HG02678 (cell line): ENCODE results near the gene TMEM125.

ENCODE experiments used
- ATAC-seq: cut with Tn5 transposase; IDR thresholded peaks from one replicate; pipeline ENCODE4 v1.9.1; 2021; ENCODE audit warnings: mild to moderate bottlenecking, moderate library complexity; ENCODE audit not compliant: unreplicated experiment

TMEM125 gene

DNA sequence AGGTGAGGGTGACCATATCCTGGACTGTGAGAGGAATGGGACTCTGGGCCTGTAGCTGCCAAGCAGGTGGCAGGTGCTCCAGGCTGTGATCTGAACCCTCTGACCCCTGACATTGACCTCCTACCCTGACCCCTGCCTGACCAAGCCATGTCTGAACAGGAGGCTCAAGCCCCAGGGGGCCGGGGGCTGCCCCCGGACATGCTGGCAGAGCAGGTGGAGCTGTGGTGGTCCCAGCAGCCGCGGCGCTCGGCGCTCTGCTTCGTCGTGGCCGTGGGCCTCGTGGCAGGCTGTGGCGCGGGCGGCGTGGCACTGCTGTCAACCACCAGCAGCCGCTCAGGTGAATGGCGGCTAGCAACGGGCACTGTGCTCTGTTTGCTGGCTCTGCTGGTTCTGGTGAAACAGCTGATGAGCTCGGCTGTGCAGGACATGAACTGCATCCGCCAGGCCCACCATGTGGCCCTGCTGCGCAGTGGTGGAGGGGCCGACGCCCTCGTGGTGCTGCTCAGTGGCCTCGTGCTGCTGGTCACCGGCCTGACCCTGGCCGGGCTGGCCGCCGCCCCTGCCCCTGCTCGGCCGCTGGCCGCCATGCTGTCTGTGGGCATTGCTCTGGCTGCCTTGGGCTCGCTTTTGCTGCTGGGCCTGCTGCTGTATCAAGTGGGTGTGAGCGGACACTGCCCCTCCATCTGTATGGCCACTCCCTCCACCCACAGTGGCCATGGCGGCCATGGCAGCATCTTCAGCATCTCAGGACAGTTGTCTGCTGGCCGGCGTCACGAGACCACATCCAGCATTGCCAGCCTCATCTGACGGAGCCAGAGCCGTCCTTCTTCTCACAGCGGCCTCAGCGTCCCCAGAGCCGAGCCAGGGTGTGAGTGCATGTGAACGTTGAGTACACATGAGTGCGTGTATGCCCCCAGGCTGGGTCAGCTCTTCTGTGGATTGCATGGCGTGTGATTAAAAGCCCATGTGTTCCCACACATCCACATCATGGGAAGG is 3.1 kb downstream of the TMEM125 start:
- ATAC-seq: no peak

DNA sequence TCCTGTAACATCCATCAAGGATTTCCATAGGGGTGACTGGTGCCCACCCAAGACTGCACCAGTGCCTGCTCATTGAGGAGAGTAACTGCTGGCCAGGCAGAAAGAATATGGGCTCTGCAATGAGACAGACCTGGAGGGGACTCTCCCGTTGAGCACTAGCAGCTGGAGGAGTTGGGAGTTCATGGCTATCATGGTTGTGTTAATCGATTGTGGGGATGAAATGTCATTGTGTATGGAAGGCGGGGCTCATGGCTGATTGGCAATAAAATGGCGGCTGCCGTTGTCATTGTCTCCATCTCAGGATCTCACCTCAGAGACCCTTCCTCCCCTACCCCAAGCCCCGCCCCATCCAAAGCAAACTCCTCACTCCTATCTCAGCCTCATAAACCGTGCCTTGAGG is 3.9 kb downstream of the TMEM125 start:
- no peak for ATAC-seq

DNA sequence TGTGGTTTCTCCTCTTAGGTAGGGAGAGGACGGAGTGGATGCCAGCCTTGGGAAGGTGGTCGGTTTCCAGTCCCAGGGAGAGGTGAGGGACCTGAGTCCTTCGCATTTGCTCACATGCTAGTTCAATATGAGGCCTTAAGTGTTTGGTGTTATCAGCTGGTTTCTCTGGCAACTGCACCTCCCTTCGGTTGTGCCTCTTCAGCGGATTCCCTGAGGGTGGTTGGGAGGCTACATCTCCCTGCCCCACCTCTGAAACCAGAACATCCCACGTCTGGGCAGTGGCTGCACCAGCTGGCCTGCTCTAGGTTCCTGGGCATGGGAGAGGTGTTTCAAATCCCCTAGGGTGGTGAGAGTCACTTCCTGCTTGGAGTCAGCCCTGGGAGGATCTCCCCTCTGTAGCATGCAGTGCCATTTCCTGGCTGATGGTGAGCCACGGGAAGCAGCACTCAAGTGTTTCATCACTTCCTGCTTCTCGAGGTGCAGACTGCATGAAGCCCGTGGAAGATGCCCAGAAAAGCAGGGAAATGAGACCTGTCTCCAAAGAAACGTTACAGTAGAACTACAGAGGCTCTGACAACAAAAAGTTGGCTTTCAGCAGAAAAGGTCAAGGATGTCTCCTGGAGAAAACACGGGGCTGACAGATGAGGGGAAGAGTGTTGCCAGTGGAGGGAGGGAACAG is 4.5 kb downstream of the TMEM125 start:
- no peak for ATAC-seq

DNA sequence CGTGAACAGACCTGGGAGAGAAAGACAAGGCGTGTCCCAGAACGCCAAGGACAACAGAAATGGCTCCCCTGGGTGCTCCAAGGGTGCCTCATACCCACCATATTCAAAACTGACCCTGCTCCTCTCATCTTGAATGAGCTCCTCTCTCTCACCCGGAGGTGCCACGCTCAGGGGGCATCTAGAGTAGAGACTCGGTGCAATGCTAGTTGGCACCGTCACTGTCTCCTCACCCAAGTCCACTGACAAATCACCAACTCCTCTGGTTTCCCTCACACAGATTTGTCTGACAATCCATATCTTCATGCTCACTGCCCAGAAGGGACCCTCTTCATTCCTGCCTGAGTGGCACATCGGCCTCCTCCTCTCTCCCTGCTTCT is 5.0 kb downstream of the TMEM125 start:
- ATAC-seq: no peak

DNA sequence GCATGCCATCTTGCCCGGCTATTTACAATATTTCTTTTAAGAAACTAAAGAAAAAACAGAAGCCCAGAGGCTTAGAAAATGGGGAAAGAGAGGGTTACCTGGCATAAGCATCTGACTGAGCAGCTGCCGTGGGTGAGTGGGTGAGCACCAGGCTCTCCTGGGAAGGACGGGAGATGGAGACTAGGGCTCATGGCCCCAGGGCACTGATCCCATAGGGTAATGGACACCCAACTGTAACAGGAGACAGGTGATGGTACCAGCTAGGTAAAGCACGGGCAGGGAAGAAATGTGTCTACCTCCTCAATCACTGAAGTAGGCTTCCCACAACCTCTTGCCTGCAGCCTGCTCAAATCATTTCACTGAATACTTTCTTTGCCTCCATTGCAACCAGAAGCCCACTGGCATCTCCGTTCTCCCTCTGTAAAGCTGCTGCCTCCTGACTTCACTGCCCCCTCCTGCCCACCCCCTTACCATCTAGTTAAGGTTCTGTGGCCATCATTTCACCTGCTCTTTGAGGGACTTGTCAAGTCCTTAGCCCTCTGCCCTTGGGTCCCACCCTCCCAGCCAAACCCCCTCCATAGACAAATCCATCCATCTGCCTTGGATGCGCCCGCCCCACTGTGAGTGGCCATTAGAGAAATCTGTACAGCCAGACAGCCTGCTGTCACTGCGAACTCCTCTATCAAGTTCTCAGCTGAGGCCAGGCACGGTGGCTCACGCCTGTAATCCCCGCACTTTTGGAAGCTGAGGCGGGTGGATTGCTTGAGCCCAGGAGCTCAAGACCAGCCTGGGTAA is 6.2 kb downstream of the TMEM125 start:
- ATAC-seq: no peak

DNA sequence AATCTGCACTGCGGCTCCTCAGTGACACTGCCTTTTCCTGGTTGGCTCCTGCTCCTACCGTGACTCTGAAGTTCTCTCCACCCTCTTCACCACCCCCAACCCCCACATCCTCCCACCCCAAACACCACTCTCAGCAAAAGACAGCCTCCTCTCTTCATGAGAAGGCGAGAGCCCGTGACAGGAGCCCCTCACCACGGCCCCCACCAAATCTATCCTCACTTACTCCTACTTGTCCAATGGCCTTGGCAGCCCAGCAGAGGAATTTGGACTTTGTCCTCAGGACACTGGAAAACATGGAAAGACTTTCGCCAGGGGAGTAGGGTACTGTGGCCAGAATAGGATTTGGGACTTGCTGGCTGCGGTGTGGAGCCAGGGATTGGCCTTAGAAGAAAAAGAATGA is 6.9 kb downstream of the TMEM125 start:
- no peak for ATAC-seq

DNA sequence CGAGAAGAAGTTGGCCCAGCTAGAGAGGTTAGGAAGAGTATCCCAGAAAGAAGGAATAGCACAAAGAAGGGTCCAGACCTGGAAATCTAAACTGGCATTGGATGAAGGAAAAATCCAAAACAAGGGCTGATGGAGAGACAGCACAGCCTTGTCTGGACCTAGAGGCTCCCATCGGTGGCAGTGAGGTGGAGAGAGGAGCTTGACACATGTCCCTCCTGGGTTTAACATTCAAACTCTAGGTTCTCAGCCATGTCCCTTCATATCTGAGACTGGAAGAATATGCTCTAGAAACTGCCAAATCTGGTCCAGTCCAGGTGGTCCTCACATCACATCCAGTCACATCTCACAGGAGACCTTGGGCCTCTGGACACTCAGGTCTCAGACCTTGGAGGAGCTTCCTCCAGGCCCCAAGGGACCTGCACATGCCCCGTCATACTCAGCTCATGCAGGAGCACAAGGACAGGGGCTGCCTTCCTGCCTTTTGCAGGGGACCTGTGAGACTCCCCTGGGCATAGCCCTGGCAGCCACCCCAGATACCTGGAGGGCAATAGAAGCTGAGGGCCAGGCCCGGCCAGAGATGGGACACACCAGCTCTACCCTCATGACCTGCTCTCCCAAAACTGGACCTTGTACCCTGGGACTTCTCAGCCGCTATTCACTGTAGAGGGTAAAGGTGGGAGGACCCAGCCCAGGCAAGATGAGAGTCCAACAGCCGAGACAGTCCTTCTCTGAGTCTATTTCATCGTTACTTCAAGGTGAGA is 7.5 kb downstream of the TMEM125 start:
- no peak for ATAC-seq

DNA sequence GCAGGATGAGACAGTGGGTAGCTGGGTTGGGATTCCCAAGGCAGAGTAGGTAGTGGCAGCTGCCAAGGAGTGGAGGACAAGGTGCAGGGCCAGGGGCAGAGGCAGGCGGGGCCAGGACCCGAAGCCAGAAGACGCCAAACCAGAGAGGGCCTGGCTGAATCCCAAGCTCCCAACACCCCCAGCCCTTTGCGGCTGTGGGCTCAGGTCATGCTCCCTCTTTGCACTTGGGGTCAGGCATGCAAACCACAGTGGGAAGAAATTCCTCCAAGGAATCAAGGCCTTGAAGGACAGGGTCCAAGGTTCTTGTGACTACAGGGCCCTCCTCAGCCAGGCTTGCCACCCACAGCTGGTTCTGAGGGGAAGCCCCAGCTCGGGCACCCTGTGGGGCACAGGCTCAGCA is 9.4 kb downstream of the TMEM125 start:
- ATAC-seq: no peak

DNA sequence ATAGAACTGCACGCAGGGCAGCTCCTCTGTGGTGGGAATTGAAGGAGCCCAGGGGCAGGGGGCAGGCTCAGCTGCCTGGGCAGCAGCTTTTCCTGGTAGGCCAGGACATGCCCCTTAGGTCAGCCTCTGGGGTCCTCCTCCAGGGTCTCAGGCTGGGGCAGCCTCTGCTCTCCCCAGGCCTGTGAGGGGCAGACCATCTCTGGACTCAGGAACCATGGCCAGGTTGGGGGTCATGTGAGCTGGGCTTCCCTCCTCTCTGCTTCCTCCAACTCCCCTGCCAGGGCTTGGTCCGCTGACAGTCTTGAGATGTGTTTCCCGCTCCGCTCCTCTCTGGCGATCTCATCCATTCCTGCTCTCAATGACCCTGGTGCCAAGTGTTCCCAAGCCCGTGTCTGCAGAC is 9.9 kb downstream of the TMEM125 start:
- ATAC-seq: no peak

DNA sequence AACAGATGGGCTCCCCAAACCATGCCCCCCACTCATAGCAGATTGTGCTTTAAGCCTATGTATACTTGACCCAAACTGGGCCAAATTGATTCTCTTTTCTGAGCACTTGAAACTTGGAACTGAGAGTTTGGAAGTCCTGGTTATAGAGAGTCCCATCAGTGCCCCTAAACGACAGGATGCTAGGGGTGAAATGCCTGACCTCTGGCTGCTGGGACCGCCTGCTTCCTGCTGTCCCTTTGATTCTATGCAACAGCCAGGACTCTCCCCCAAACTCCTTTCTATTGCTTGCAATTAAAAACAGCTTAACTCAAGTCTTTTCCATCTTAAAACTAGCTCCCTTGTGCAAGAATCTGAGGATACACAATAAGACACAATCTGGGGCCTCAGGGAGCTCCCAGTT is 10.9 kb downstream of the TMEM125 start:
- ATAC-seq: no peak

DNA sequence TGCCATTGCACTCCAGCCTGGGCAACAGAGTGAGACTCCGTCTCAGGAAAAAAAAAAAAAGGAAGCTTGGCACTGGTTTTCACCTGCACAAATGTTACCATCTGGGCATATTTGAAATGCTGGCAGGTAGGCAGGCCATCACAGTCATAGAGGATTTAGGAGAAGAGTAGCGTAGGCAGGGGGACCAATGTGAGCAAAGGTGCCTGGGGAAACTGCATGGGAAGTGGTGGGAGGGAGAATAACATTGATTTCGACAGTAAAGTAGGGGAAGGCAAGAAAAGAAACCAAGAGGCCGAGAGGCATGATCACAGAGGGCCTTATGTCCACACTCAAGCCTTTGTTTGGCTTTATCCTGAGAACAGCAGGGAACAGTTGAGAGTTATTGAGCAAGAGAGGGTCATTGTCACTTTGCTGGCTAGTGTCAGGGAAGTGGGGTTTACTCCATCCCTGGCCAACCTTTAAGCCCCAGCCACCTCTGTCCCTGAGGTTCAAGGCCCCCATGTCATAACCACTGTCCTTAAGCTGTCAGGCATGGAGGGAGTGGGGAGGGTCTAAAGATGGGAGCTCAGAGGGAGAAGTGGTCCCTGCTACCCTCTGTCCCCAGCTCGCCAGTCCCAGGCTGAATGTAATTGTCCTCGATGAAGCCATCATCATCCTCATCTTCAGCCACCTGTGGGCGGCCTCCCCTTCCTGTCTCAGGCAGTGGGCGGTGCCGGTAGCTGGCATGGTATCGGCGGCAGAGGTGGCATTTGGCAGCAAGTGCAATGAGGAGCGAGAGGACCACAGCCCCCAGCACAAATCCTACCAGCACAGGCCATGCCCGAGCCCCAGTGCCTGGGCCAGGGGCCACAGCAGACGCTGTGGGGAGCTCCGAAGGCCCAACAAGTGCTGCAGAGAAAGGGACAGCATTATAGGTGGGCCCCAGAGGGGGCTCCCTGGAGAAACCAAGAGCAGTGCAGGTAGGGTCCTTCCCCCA is 12.7 kb downstream of the TMEM125 start:
- no peak for ATAC-seq

DNA sequence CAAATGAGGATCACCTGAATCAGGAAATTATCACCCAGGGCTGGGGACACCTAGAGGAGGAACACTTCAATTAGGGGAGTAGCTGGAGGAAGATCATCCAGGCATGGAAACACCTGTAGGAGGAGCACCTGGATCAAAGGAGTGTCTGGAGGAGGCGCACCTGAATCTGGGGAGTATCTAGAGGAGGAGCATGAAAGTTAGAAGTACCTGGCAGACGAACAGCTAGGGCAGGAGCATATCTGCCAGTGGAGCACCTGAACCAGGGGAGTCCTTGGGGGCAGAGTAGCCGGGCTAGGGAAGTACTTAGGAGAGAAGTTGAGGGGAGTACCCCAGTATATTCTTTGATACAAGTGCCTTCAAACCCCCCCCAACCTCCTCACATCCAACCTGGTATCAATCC is 14.3 kb downstream of the TMEM125 start:
- no peak for ATAC-seq

DNA sequence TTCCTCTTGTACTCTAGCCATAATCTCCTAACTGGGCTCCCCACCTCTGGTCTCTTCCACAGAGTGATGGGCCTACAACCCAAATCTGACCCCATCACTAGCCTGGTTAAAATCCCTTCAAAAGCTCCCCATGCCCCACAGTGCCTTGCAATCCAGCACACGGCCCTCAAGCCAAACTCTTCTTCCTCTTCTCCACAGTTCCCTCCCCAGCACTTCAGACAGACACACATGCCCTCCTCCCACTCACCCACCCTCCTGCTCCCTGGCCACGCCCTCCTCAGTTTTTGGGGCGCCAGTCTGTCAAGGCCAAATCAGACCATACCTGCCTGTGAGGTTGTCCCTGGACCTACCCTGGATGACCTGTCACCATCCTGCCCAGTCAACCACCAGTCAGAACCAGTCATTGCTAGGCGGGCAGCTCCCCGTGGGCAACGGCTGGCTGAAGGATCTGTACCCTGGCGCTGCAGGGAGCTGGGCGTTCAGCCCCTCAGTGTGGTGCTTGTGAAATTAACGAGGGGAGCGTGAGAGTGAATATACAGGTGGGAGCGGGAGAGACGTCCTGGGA is 14.8 kb downstream of the TMEM125 start:
- ATAC-seq: no peak

DNA sequence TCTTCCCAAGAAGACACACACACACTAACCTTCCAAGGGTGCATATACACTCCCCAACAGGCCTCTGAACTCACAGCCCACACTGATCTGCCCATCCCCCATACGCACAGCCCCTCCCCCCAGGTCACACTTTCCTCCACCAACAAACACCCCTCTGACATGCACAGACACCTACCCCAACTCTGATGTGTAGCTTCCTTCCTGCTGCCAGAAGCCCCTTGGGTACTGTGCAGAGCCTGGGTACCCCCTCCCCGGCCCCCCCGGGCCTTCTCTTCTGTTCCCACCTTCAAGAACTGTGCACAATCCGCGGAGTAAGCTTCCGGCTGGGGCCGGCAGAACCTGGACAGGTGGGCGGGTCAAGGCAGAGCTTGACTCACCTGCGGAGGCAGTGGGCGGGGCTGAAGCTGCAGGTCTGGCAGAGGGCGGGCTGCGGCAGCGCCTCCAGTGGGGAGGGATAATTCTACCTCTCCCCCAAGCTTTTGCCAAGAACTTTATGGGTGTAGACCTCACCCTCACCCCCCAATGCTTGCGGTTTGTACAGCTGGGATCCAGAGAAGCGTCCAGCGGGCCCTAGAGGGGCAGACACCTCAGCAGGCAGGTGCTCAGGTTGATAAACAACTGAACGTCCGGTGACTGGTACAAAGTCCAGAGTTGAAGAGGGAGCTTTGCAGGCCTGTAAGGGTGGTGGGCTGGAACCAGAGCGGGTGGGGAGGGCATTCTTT is 15.6 kb downstream of the TMEM125 start, which contains the start of gene C1orf210:
C1orf210 (minus strand) TSS at position 313 of the 722 bp plus-strand sequence. CDS start 2,311 bp downstream, outside the sequence.
- no peak for ATAC-seq

DNA sequence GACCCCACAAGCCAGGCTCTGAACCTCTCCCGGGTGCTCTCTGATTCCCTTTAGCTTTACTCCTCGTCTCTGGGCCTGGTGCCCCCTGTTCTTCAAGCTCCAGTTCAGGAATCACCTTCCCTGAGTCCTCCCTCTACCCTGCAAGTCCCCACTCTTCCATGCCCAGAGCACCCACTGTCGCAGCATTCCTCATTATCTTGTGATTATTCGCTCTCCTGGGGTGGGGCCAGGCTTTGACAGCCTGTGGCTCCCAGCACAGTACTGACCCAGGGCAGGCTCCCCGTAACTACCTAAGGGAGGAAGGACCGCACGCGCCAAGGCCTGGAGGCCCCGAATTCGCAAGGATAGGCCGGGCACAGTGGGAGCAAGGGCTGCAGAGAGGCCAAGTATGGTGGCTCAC is 16.3 kb downstream of the TMEM125 start:
- ATAC-seq: no peak

DNA sequence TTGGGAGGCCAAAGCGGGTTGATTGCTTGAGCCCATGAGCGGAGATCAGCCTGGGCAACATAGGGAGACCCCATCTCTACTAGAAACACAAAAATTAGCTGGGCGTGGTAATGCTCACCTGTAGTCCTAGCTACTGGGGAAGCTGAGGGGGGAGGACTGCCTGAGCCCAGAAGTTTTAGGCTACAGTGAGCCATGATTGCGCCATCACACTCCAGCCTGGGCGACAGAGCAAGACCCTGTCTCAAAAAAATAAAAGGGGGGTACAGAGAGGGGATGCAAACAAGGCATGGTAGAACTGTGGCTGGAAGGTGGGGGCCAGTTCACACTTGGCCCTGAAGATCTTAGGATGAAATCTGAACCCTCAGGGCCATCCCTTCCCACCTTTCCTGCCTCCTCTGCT is 16.8 kb downstream of the TMEM125 start:
- ATAC-seq: no peak

DNA sequence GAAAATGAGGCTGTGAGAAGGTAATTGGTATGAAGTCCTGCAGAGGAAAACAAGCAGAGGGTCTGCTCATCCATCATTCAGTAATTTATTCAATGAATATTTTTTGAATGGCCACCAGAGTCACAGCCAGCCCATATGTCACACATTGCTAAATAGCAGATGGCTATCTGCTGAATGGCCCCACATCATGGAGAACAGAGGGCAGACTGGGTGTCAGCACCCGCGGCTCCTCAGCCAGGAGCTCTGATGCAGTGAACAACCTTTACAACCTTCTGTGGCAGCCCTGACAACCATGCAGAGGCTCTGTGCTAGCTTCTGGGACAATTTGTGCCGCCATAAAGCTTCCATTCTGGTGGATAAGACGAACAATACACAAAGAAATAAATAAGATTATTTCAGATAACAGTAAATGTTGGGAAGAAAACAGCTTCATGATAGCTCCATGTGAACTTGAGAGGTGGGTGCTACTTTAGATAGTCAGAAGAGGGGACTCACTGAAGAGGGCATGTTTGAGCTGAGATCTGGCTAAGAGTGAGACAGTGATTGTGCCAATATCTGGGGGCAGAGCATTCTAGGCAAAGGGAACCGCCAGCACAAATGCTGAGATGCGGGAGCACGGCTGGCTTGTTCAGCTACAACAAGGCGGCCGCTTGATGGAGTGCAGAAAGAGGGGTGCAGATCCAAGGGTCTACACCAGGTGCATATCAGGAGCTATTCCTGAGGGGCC is 18.4 kb downstream of the TMEM125 start:
- ATAC-seq: no peak
